Measurements from ENCODE around the gene ELMO1.

Gene ELMO1

GRCh38 chr7:37289367-37289766 lies 159.3 kb downstream of the ELMO1 start:
- Histone ChIP-seq H3K27me3 (ENCODE audit: insufficient read depth, low read depth, severe bottlenecking) (no peaks in the 10 kb centered on the region), H3K4me3 (ENCODE audit: low read depth, low read length) (no peak overlapping the region), H3K27ac (no peak overlapping the region), H3K36me3 (no peaks in the 10 kb centered on the region), H3K9me3 (ENCODE audit: severe bottlenecking) (no peaks in the 10 kb centered on the region)
- DNase-seq = no peak
- TF ChIP-seq CTCF (IDR thresholded peaks at IDR 0.05; ENCODE audit: low read depth, low read length) = no peak

- no peak for TF ChIP-seq CTCF (IDR thresholded peaks at IDR 0.05; ENCODE audit: low read depth, low read length)
- H3K36me3 ChIP-seq = no peaks in the 10 kb centered on the region
- H3K27me3 ChIP-seq (ENCODE audit: insufficient read depth, low read depth, severe bottlenecking) = no peaks in the 10 kb centered on the region
- no peak for DNase-seq
- no peaks in the 10 kb centered on the region for H3K9me3 ChIP-seq (ENCODE audit: severe bottlenecking)
- H3K27ac ChIP-seq = no peak overlapping the region
- no peak overlapping the region for H3K4me3 ChIP-seq (ENCODE audit: low read depth, low read length)
Observed at GRCh38 chr7:37287131-37287855, 161.4 kb downstream of the ELMO1 start.

GRCh38 chr7:37286454-37286832 lies 162.2 kb downstream of the ELMO1 start:
- Histone ChIP-seq H3K9me3 (ENCODE audit: severe bottlenecking) (no peaks in the 10 kb centered on the region), H3K4me3 (ENCODE audit: low read depth, low read length) (no peak overlapping the region), H3K27ac (no peak overlapping the region), H3K27me3 (ENCODE audit: insufficient read depth, low read depth, severe bottlenecking) (no peaks in the 10 kb centered on the region), H3K36me3 (no peaks in the 10 kb centered on the region)
- no peak for TF ChIP-seq CTCF (IDR thresholded peaks at IDR 0.05; ENCODE audit: low read depth, low read length)
- no peak for DNase-seq

GRCh38 chr7:37285706-37286453 lies 162.8 kb downstream of the ELMO1 start:
- Histone ChIP-seq H3K9me3 (ENCODE audit: severe bottlenecking) (no peaks in the 10 kb centered on the region), H3K27me3 (ENCODE audit: insufficient read depth, low read depth, severe bottlenecking) (no peaks in the 10 kb centered on the region), H3K36me3 (no peaks in the 10 kb centered on the region), H3K4me3 (ENCODE audit: low read depth, low read length) (no peak overlapping the region), H3K27ac (no peak overlapping the region)
- no peak for TF ChIP-seq CTCF (IDR thresholded peaks at IDR 0.05; ENCODE audit: low read depth, low read length)
- no peak for DNase-seq

- H3K27ac ChIP-seq = no peak overlapping the region
- no peaks in the 10 kb centered on the region for H3K36me3 ChIP-seq
- TF ChIP-seq CTCF (IDR thresholded peaks at IDR 0.05; ENCODE audit: low read depth, low read length) = peak; percentile 87
- peak; percentile 68 for DNase-seq
- H3K9me3 ChIP-seq (ENCODE audit: severe bottlenecking) = no peaks in the 10 kb centered on the region
- no peaks in the 10 kb centered on the region for H3K27me3 ChIP-seq (ENCODE audit: insufficient read depth, low read depth, severe bottlenecking)
- H3K4me3 ChIP-seq (ENCODE audit: low read depth, low read length) = no peak overlapping the region
Observed at GRCh38 chr7:37284805-37285231, 163.8 kb downstream of the ELMO1 start.

All from WERI-Rb-1 (cell line).